OCI-LY3 (cell line): ENCODE data around the gene HECTD4.

ENCODE experiments used
- CTCF ChIP-seq: fragments of 200-600, 300-600 bp; sonication (generic); IDR thresholded peaks from 2 replicates; pipeline ENCODE4 v1.5.1; 2014; ENCODE audit warnings: antibody characterized with exemption, low read length, low read depth
- EZH2phosphoT487 ChIP-seq: fragments of 200-600 bp; shearing (Covaris generic); IDR thresholded peaks from 2 replicates; pipeline ENCODE4 v1.6.1; 2018; ENCODE audit warnings: antibody characterized with exemption, mixed run types, low read depth

GRCh38 chr12:112305951-112306350, 76.3 kb downstream of the HECTD4 start:
- no peak for TF ChIP-seq CTCF
- TF ChIP-seq EZH2phosphoT487: no peak
